HG02884 (cell line): ENCODE results near the gene LRP10.
"Not testable (repeated sequence)": the region's sequence is repeated elsewhere in the genome, so short reads cannot be mapped to it uniquely, and the experiment has no call there.

Source experiments
- ATAC-seq: cut with Tn5 transposase; IDR thresholded peaks from one replicate; pipeline ENCODE4 v1.9.1; 2021; ENCODE audit warnings: mild to moderate bottlenecking, moderate library complexity; ENCODE audit not compliant: unreplicated experiment

LRP10 gene

DNA sequence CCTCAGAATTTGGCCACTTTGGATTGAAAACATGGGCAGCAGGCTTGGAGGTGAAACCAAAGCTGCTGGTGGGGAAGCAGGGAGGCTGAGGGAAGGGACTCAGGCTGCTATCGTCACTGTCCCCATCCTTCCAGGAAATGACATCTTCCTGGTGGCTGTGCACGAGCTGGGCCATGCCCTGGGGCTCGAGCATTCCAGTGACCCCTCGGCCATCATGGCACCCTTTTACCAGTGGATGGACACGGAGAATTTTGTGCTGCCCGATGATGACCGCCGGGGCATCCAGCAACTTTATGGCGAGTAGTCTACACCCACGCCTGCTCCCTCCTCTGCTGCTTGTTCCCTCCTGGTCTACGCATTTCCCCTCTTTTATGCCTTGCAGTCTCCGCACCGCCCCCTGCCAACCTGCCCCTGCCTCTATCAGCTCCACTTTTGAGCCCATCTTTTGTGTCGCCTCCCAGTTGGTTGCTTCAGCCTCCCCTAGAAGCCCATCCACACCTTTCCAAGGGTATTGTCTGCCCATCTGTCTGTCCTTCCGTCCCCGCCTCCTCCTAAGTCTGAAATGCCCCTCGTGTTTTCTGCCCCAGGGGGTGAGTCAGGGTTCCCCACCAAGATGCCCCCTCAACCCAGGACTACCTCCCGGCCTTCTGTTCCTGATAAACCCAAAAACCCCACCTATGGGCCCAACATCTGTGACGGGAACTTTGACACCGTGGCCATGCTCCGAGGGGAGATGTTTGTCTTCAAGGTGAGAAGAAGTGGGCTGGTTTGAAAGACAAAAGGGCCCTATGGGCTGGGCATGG is 28.2 kb upstream of the LRP10 start:
- ATAC-seq = no peak

DNA sequence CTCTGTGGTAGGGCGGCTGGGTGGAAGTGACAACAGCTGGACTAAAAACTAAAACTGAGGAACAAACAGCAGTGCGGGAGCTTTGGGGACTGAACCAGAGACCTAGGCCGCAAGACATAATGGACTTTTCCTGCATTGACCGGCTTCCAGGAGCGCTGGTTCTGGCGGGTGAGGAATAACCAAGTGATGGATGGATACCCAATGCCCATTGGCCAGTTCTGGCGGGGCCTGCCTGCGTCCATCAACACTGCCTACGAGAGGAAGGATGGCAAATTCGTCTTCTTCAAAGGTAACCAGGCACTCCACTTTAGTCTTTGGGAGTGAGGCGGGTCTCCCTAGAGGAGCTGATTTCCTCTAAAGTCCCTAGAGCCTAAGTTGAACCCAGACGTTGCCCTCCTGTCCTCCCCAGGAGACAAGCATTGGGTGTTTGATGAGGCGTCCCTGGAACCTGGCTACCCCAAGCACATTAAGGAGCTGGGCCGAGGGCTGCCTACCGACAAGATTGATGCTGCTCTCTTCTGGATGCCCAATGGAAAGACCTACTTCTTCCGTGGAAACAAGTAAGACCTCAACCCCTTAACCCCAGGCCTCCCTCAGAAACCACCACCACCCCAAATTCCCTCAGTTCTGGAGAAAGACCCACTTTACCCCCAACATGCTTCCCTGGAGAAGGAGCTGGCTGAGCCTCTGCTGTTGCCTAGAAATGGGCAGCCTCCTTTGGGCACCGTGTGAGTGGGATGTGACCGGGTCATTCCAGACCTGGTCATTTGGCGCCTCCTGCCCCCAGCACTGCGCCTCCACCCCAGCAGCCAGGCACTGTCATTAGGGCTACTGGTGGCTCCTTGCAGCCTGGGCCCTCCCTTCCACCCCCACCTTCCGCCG is 27.1 kb upstream of the LRP10 start:
- no peak for ATAC-seq

DNA sequence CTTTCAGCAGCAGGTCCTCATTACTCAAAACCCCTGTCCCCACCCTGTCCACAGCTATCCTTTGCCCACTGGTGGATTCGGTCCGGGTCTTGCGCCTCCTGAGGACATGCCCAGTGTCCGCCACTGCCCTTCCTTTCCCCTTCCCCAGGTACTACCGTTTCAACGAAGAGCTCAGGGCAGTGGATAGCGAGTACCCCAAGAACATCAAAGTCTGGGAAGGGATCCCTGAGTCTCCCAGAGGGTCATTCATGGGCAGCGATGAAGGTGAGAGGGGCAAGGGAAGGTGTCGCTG is 26.5 kb upstream of the LRP10 start:
- no peak for ATAC-seq

DNA sequence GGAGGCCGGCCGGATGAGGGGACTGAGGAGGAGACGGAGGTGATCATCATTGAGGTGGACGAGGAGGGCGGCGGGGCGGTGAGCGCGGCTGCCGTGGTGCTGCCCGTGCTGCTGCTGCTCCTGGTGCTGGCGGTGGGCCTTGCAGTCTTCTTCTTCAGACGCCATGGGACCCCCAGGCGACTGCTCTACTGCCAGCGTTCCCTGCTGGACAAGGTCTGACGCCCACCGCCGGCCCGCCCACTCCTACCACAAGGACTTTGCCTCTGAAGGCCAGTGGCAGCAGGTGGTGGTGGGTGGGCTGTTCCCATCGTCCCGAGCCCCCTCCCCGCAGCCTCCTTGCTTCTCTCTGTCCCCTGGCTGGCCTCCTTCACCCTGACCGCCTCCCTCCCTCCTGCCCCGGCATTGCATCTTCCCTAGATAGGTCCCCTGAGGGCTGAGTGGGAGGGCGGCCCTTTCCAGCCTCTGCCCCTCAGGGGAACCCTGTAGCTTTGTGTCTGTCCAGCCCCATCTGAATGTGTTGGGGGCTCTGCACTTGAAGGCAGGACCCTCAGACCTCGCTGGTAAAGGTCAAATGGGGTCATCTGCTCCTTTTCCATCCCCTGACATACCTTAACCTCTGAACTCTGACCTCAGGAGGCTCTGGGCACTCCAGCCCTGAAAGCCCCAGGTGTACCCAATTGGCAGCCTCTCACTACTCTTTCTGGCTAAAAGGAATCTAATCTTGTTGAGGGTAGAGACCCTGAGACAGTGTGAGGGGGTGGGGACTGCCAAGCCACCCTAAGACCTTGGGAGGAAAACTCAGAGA is 25.5 kb upstream of the LRP10 start:
- ATAC-seq = no peak

DNA sequence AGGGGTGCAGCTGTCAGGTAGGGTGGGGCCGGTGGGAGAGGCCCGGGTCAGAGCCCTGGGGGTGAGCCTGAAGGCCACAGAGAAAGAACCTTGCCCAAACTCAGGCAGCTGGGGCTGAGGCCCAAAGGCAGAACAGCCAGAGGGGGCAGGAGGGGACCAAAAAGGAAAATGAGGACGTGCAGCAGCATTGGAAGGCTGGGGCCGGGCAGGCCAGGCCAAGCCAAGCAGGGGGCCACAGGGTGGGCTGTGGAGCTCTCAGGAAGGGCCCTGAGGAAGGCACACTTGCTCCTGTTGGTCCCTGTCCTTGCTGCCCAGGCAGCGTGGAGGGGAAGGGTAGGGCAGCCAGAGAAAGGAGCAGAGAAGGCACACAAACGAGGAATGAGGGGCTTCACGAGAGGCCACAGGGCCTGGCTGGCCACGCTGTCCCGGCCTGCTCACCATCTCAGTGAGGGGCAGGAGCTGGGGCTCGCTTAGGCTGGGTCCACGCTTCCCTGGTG is 24.7 kb upstream of the LRP10 start:
- no peak for ATAC-seq

DNA sequence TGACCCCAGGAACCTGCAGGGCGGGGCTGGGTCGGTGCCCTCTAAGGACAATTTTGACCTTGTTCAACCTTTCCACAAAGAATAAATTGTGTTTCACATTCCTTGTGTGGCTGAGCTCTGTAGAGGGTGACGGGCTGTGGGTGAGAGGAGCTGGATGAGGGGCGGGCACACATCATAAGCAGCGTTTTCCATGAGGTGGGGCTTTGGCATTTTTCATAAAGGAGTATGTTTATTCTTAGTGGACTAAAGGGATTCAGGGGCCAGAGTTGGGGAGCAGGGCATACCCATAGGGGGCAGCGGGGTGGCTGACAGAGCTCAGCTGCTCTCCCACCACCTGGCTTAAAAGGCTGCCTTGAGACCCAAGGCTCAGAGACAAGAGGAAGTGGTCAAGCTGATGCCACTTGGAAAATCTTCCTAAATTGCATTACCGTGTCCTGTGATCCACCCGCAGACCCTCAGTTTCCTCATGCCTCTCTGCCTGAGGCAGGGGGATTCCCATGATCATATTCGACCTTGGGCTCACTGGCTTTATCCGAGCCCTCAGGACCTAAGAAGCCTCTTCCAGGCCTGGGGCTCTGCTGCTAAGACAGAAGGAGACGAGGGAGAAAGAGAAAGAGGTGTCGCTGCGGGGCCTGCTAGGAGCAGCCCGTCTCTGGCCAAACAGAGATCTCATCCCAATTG is 23.7 kb upstream of the LRP10 start:
- ATAC-seq = no peak

DNA sequence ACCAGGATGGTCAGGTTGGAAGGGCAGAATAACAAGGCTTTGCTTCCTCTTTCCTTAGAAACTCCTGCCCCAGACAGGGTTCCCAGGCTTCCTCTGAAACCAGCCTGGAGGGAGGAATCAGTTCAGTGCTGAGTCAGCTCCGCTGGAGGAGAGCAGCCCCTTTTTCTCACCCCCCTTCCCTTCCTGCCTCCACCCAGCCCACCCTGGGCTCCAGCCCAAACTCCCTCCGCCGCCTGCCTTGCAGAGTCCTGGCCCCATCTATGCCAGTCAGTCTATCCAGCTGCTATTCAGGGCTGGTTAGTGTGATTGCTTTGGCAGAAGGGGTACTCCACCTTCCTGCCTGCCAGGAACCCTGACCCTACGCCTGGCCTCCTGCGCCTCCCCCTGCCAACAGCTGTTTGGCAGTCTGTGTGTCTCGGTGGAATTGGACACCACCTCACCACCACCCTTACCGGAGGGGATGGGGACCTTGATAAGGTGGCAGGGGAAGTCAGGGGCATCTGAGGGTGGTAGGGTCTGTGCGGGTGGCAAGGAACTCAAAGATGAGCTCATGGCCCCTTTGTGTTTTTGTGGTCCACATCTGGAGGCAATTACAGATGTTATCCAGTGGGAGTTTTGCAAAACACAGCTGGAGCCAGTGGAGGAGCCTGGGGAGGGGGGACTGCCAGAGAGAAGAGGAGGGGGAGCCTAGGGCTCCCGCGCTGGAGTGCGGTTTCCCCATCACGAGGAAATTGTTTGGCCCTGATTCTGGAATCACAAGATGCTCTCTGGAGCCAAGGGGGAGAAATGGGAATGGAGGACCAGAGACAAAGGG is 23.0 kb upstream of the LRP10 start:
- ATAC-seq = no peak

DNA sequence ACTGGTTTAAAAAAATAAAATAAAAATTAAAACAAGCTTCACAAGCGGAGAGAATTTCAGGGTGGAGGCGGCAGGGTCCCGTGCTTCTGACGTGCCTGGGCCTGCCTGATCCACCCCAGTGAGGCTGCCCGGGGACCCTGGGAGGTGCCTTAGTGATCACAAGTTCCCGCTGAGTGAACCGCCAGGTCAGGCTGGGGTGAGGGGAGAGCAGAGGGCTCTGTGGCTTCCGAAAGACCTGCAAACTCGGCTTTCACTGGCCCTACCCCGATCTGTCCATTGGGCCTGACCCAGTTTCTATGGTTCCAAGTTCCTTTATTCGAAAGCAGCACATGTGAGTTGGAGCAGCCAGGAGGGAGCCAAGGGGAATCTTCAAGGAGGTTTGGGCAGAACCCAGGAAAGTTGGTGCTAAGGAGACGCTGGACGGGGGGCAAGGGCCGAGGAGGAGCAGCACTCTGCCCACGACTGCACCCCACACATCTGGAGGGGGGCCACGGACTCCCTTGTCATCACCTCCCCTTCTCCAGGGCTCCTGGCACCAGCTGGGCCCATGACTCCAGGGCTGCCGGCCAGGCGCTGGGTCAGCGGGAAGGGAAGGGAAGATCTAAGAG is 22.2 kb upstream of the LRP10 start:
- no peak for ATAC-seq

DNA sequence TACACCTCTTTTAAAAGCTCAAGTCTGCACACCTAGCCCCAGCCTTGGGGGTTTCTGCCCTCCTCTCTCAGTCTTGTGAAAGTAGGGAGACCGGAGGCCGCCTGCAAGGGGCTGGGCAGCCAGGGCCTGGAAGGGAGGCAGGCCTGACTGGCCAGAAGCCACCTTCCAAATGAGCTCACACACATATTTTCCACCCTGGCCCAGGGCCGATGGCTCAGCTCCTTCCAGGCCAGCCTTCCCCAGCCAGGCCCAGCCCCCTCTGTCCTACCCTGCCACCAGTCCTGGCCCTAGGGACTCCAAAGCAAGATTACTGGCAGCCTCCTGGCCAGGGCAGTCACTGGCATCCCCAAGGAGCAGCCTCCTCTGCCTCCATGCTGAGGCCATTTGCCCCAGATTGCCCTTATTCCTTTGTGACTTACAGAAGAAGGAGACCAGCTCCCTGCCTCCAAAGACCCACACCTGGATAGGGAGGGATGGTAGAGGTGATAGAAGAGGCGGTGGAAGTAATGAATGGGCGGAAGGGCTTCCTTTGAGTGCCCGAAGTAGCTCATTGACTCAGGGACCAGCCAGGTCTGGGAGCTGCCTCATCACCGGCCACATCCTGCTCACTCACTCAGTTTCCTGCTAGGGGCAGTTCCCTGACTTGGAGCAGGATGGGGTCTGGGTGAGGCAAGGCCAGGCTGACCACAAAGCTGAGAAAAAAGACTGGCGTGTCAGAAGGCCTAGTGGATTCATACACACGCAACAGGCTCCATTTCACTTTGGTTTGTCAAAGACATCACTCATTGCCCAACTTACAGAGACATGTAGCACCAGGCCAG is 20.4 kb upstream of the LRP10 start:
- ATAC-seq = no peak

DNA sequence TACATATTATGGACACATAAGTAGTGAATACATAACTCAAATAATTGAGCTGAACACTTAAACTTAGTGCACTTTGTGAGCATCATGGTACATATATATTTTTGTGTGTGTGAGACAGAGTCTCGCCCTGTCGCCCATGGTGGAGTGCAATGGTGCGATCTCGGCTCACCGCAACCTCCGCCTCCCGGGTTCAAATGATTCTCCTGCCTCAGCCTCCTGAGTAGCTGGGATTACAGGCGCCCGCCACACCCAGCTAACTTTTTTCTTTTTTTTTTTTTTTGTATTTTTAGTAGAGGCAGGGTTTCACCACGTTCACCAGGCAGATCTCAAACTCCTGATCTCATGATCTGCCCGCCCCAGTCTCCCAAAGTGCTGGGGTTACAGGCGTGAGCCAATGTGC is 19.4 kb upstream of the LRP10 start:
- not testable (repeated sequence) for ATAC-seq

DNA sequence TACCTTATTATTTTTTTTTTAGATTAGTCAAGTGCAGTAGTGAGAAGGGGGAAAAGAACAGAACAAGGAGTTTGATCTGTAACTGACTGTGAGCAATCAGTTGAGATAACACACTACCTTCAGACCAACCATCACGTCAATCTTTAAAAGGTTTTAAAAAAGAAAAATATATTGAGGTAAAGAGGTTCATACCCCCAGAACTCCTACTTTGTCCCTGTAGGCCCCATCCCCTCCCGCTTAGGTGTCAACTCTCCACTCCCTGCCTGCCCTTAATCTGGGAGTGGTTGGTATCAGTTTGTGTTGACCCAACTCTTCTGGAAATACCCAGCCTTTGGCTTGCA is 19.0 kb upstream of the LRP10 start:
- ATAC-seq = no peak

DNA sequence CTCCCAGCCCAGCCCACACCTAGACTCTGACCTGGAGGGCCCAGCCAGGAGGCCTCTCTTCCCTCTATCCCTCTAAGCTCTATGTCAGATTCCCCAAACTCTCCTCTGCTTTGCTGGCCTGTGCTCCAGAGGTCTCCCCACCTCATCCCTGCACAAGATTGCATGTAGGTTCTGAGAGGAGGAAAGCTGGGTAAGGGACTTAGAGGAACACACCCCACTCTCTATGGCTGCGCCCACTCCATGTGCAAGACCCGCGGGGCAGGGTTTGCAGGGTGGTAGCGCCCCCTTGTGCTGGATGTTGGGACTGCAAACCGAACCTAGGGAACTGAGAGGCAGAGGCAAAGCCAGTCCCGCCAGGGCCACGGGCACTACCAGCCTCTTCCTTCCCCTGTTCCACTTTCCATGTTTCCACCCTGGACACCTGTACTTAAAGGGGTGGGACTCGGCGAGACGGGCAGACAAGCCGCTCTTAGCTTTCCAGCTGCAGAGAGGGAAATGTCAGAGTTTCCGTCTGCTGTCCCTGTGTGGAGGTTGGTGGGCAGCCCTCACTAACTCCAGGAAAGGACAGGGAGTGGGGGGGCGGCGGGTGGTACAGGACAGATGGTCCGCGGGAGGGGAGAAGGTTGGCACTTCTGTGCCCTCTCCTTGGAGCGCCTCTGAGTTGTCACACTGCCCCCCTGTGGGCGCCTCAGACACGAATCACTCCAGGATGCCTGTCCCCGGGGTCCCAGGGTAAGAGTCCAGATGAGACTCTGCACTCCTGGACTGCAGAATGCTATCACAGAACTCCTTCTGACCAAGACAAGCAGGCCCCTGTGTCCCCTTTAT is 18.4 kb upstream of the LRP10 start:
- ATAC-seq = peak; percentile 73

DNA sequence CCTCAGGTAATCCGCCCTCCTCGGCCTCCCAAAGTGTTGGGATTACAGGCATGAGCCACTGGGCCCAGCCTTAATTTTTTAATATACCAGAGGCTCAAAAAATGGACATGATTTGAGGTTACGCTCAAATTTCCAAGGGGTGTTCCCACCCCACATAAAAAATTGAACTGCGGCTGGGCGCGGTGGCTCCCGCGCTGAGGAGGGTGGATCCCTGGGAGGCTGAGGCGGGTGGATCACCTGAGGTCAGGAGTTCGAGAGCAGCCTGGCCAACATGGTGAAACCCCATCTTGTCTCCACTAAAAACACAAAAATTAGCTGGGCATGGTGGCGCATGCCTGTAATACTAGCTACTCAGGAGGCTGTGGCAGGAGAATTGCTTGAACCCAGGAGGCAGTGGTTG is 17.2 kb upstream of the LRP10 start:
- ATAC-seq = not testable (repeated sequence)

DNA sequence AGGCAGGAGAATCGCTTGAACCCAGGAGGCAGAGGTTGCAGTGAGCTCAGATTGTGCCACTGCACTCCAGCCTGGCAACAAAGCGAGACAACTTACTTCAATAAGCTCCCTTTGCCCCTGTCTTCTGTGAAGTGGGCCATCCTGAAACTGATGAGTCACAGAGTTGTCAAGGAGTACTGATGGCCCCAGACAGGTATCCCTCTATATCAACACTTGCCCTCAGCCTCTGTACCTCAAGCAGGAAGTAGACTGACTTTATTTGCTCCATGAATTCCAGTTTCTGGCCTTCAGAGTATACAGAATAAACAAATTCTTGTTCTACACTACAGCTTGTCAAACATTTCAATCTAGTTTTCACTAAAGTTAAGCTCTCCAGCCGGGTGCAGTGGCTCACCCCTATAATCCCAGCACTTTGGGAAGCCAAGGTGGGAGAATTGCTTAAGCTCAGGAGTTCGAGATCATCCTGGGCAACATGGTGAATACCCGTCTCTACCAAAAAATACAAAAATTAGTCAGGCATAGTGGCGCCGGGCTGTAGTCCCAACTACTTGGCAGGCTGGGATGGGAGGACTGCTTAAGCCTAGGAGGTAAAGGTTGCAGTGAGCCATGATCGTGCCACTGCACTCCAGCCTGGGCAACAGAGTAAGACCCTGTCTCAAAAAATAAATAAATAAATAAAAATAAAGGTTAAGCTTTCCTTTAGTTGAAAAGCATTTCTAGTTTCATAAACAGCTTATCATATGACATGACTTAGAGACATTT is 16.4 kb upstream of the LRP10 start:
- no peak for ATAC-seq

DNA sequence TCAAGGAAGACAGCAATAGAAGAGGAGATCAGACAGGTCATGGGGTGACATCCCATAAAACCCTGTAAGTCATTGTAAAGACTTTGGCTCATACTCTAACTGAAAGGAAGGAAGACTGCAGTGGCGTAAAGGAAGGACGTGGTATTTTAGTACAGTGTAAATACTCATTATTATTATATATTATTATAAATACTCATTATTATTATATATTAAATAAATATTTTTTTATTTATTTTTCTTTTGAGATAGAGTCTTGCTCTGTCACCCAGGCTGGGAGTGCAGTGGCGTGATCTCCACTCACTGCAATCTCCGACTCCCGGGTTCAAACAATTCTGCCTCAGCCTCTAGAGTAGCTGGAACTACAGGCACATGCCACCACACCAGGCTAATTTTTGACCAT is 15.1 kb upstream of the LRP10 start:
- ATAC-seq = no peak

DNA sequence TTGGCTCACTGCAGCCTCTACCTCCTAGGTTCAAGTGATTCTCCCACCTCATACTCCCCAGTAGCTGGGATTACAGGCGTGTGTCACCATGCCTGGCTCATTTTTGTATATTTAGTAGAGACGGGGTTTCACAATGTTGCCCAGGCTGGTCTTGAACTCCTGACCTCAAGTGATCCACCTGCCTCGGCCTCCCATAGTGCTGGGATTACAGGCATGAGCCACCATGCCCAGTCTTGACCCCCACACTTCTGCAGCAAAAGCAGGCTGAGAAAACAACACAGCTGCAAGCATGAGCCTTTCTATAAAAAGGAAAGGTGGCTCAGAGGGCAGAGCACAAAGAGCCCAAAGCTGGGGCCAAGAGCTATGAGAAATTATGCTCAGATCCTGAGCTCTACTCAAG is 11.2 kb upstream of the LRP10 start:
- not testable (repeated sequence) for ATAC-seq

DNA sequence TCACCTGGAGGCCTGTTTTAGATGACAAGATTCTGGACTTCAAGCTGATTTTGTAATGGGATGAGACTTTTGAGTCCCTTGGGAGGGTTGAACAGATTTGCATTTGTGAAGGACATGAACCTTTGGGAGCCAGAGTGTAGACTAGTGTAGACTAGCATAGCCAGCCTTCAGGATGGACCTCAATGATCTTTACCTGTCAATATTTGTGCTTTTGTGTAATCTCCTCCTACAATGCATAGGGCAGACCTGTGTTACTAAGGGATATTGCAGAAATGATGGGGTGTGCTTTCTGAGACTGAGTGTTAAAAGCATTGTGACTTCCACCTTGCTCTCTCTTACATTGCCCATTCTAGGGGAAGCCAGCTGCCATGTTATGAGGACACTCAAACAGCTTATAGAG is 9.9 kb upstream of the LRP10 start:
- ATAC-seq = no peak
